Measurements from ENCODE around the gene SIGMAR1. TPM values are rescaled to one million over a fixed set of nuclear protein-coding genes. Genes with fewer than 3 reads are reported as not detected.

The SIGMAR1 gene
- total RNA-seq, 4 donors from 2014 or later, result 34.1 to 55.2 (median 51.3) TPM

- Histone ChIP-seq H3K4me1 (no peaks in the 10 kb centered on the region), H3K27ac (no peak overlapping the region), H3K9me3 (no peaks in the 10 kb centered on the region), H3K27me3 (no peaks in the 10 kb centered on the region), H3K36me3 (no peaks in the 10 kb centered on the region), H3K4me3 (no peak overlapping the region)
- peak; percentile 73 to 93 (median 89) for TF ChIP-seq CTCF (IDR thresholded peaks at IDR 0.05)
- no peak for TF ChIP-seq POLR2A (IDR thresholded peaks at IDR 0.05)
- DNase-seq, result peak; percentile 81 to 86
- intact Hi-C loops (cut with DNase I; ENCODE audit: low total_unique reads), result no loop called here
These were observed 33.9 kb downstream of the SIGMAR1 start for GRCh38 chr9:34603610-34604231.

- intact Hi-C loops (cut with DNase I; ENCODE audit: low total_unique reads), result no loop called here
- Histone ChIP-seq H3K27me3 (no peaks in the 10 kb centered on the region), H3K27ac (no peak overlapping the region), H3K4me3 (no peak overlapping the region), H3K36me3 (no peaks in the 10 kb centered on the region), H3K9me3 (no peaks in the 10 kb centered on the region), H3K4me1 (no peaks in the 10 kb centered on the region)
- DNase-seq, result no peak
- no peak for TF ChIP-seq CTCF (IDR thresholded peaks at IDR 0.05)
- TF ChIP-seq POLR2A (IDR thresholded peaks at IDR 0.05), result no peak
These were observed 35.5 kb downstream of the SIGMAR1 start for GRCh38 chr9:34601937-34602573.

DNA sequence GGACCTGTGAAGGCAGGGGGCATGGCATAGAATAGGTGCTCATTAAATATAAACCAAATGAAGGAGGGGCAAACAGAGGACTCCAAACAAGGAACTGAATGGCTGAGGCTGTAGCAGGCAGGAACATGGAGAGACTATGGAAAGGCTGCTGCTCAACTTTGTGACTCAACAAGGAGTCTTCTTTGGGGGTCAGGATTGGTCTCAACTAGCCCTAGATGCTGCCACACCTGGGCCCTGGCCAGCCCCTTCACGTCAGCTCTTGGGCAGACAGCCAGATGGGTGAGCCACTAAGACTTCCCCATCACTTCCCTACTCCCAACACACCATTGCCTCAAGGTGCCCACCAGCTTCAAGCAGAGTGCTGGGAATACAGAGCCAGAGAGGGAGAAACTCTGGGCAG, 36.7 kb downstream of the SIGMAR1 start:
- intact Hi-C loops (cut with DNase I; ENCODE audit: low total_unique reads), result no loop called here
- Histone ChIP-seq H3K4me3 (no peak overlapping the region), H3K4me1 (no peaks in the 10 kb centered on the region), H3K36me3 (no peaks in the 10 kb centered on the region), H3K9me3 (no peaks in the 10 kb centered on the region), H3K27ac (no peak overlapping the region), H3K27me3 (no peaks in the 10 kb centered on the region)
- TF ChIP-seq POLR2A (IDR thresholded peaks at IDR 0.05), result no peak
- no peak for TF ChIP-seq CTCF (IDR thresholded peaks at IDR 0.05)
- DNase-seq, result no peak

DNA sequence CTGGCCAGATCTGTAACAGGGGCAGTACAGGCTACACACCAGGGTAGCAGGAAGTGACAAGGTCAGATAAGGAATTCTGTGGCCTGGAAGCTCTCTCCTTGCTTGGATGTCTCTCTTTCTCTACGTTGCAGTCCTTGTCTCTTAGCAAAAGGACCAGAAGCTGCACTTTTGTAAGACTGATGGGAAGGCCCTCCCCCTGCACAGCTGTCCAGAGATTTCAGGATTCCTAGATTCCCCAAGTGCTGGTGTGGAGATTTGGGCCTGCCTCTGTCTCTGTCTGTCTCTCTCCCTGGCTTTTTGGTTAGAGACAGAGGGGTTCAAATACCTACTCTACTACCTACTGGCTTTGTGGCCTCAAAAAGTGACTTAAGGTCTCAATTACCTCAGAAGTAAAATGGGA, 38.0 kb downstream of the SIGMAR1 start:
- no peaks in the 10 kb centered on the region for H3K27me3 ChIP-seq
- no peaks in the 10 kb centered on the region for H3K9me3 ChIP-seq
- TF ChIP-seq CTCF (IDR thresholded peaks at IDR 0.05) (no peak), POLR2A (IDR thresholded peaks at IDR 0.05) (no peak)
- intact Hi-C loops (cut with DNase I; ENCODE audit: low total_unique reads), result loop anchor here (10.0 kb wide), 1 partner anchor 195 kb away; no protein-coding TSS in a partner anchor
- no peak for DNase-seq
- H3K4me1 ChIP-seq, result no peaks in the 10 kb centered on the region
- no peaks in the 10 kb centered on the region for H3K36me3 ChIP-seq
- H3K4me3 ChIP-seq, result no peak overlapping the region
- H3K27ac ChIP-seq, result no peak overlapping the region

GRCh38 chr9:34594177-34594576, 43.4 kb downstream of the SIGMAR1 start:
- Histone ChIP-seq H3K4me1 (peaks cover 0 to 22% of the 10 kb centered on the region in 2 donors), H3K36me3 (no peaks in the 10 kb centered on the region), H3K27ac (peak overlapping the region; percentile 53 to 78), H3K4me3 (no peak overlapping the region), H3K9me3 (no peaks in the 10 kb centered on the region), H3K27me3 (peaks cover 0 to 1% of the 10 kb centered on the region in 2 donors)
- TF ChIP-seq CTCF (IDR thresholded peaks at IDR 0.05), result no peak
- TF ChIP-seq POLR2A (IDR thresholded peaks at IDR 0.05), result no peak
- intact Hi-C loops (cut with DNase I; ENCODE audit: low total_unique reads), result loop anchor here (10.0 kb wide), 1 partner anchor 189 kb away; no protein-coding TSS in a partner anchor
- peak; percentile 48 to 61 for DNase-seq

Measured in uterus (tissue), 4 donors.